ENCODE measurements around the gene CARMIL1. TPM values are rescaled to one million over a fixed set of nuclear protein-coding genes. Genes with fewer than 3 reads are reported as not detected.

Gene CARMIL1
- total RNA-seq, 1 donor from 2014 or later = 28.4 TPM

- DNase-seq (ENCODE audit: low spot score) = no peak
Observed at GRCh38 chr6:25334793-25335192, 55.6 kb downstream of the CARMIL1 start.

- DNase-seq (ENCODE audit: low spot score) = no peak
Observed at GRCh38 chr6:25336996-25337395, 57.8 kb downstream of the CARMIL1 start.

GRCh38 chr6:25337431-25337830 is 58.3 kb downstream of the CARMIL1 start:
- DNase-seq (ENCODE audit: low spot score) = no peak

- DNase-seq (ENCODE audit: low spot score) = no peak
Observed at GRCh38 chr6:25340431-25341202, 61.4 kb downstream of the CARMIL1 start.

GRCh38 chr6:25341203-25341552 is 62.0 kb downstream of the CARMIL1 start:
- DNase-seq (ENCODE audit: low spot score) = no peak

- DNase-seq (ENCODE audit: low spot score) = no peak
Observed at GRCh38 chr6:25341923-25342619, 62.9 kb downstream of the CARMIL1 start.

- DNase-seq (ENCODE audit: low spot score) = no peak
Observed at GRCh38 chr6:25342802-25343201, 63.6 kb downstream of the CARMIL1 start.

- no peak for DNase-seq (ENCODE audit: low spot score)
Observed at GRCh38 chr6:25343984-25344383, 64.8 kb downstream of the CARMIL1 start.

- DNase-seq (ENCODE audit: low spot score) = no peak
Observed at GRCh38 chr6:25344827-25345226, 65.7 kb downstream of the CARMIL1 start.

GRCh38 chr6:25346064-25346463 is 66.9 kb downstream of the CARMIL1 start:
- no peak for DNase-seq (ENCODE audit: low spot score)

- no peak for DNase-seq (ENCODE audit: low spot score)
Observed at GRCh38 chr6:25350573-25350972, 71.4 kb downstream of the CARMIL1 start.

- no peak for DNase-seq (ENCODE audit: low spot score)
Observed at GRCh38 chr6:25351485-25351884, 72.3 kb downstream of the CARMIL1 start.

- no peak for DNase-seq (ENCODE audit: low spot score)
Observed at GRCh38 chr6:25352285-25352684, 73.1 kb downstream of the CARMIL1 start.

GRCh38 chr6:25354078-25354932 is 75.1 kb downstream of the CARMIL1 start:
- no peak for DNase-seq (ENCODE audit: low spot score)

GRCh38 chr6:25359191-25359861 is 80.2 kb downstream of the CARMIL1 start:
- DNase-seq (ENCODE audit: low spot score) = no peak

- DNase-seq (ENCODE audit: low spot score) = no peak
Observed at GRCh38 chr6:25359891-25360290, 80.7 kb downstream of the CARMIL1 start.

GRCh38 chr6:25360621-25361020 is 81.4 kb downstream of the CARMIL1 start:
- DNase-seq (ENCODE audit: low spot score) = no peak

GRCh38 chr6:25363427-25363826 is 84.3 kb downstream of the CARMIL1 start:
- no peak for DNase-seq (ENCODE audit: low spot score)

- no peak for DNase-seq (ENCODE audit: low spot score)
Observed at GRCh38 chr6:25365154-25365553, 86.0 kb downstream of the CARMIL1 start.

- no peak for DNase-seq (ENCODE audit: low spot score)
Observed at GRCh38 chr6:25366903-25367545, 87.8 kb downstream of the CARMIL1 start.

- DNase-seq (ENCODE audit: low spot score) = no peak
Observed at GRCh38 chr6:25369036-25369432, 89.9 kb downstream of the CARMIL1 start.

Measured in ureter (tissue), 1 donor.